HCT116 (cell line): ENCODE results near the gene PISD. TPM values are rescaled to one million over a fixed set of nuclear protein-coding genes. Genes with fewer than 3 reads are reported as not detected.

Experiments
- ATAC-seq: fragments of 200-7000 bp; cut with Tn5 transposase; 2 replicates; pipeline ENCODE4 v1.9.1; 2020; ENCODE audit warnings: mild to moderate bottlenecking, moderate library complexity
- BruUV-seq: library from RNA; stranded (reverse); fragments of 400-500 nt; replicated peaks from 2 replicates; lab custom pipeline; 2021; lab: Mats Ljungman, UMichigan
- CTCF ChIA-PET: fragments of 300-600 bp; sonication (Branson Sonifier 250); formaldehyde crosslinking; loops from one replicate; lab custom pipeline; 2021; ENCODE audit warnings: antibody characterized with exemption; lab: Charles Lee
- POLR2A ChIA-PET: fragments of 300-600, 350-600 bp; sonication (Branson Sonifier 250); formaldehyde crosslinking; loops from one replicate; lab custom pipeline; 2021; ENCODE audit warnings: antibody characterized with exemption; lab: Charles Lee
- RAD21 ChIA-PET, 2 experiments: fragments of 300-600 bp; sonication (Branson Sonifier 250); formaldehyde crosslinking; loops; one replicate each; lab custom pipeline; 2023; ENCODE audit warnings: low total read pairs in 2 of 2; ENCODE audit not compliant: uncharacterized antibody in 2 of 2, unreplicated experiment in 2 of 2, low non-redundant PET in 1 of 2; lab: Charles Lee
- DNase-seq: peaks from one replicate; pipeline ENCODE4 v3.0.0-alpha.2; 2010; ENCODE audit warnings: low read depth, low spot score
- H2AFZ ChIP-seq: fragments of 200-600 bp; shearing (Covaris generic), sonication (generic); 2 replicates; pipeline ENCODE4 v1.6.1; 2017; ENCODE audit warnings: low read depth, mixed run types, mixed read lengths, antibody characterized with exemption, low read length; ENCODE audit not compliant: poor library complexity, severe bottlenecking
- H3K27ac ChIP-seq: 2 replicates; pipeline ENCODE4 v1.5.1; 2012; ENCODE audit warnings: low read depth, low read length
- H3K27me3 ChIP-seq: fragments of 200-600 bp; sonication (generic); 2 replicates; pipeline ENCODE4 v1.6.1; 2016; ENCODE audit warnings: mixed run types, low read length, mixed read lengths; ENCODE audit not compliant: insufficient read depth
- H3K36me3 ChIP-seq, 2 experiments: fragments of 200-500 bp in 1 of 2; fragments of 200-600 bp in 1 of 2; sonication (Bioruptor generic) in 1 of 2; sonication (generic) in 1 of 2; 2 replicates each; pipeline versions ENCODE4 v1.5.1 to v1.6.1; 2014 to 2016; ENCODE audit warnings: low read length in 2 of 2, inconsistent platforms in 1 of 2, mixed read lengths in 1 of 2, mixed run types in 1 of 2; ENCODE audit not compliant: insufficient read depth in 2 of 2, control insufficient read depth in 1 of 2
- H3K4me1 ChIP-seq, 2 experiments: fragments of 200-600 bp in 1 of 2; sonication (generic) in 1 of 2; 2 replicates each; pipeline versions ENCODE4 v1.5.1 to v1.6.1; 2012 to 2017; ENCODE audit warnings: low read length in 2 of 2, inconsistent platforms in 1 of 2, mild to moderate bottlenecking in 1 of 2, mixed read lengths in 1 of 2, mixed run types in 1 of 2, moderate library complexity in 1 of 2; ENCODE audit not compliant: insufficient read depth in 2 of 2, control insufficient read depth in 1 of 2
- H3K4me2 ChIP-seq: fragments of 200-600 bp; sonication (generic); 2 replicates; pipeline ENCODE4 v1.6.1; 2017; ENCODE audit warnings: mixed run types, low read length, mixed read lengths
- H3K4me3 ChIP-seq, 2 experiments: fragments of 200-600 bp in 1 of 2; sonication (generic) in 1 of 2; replicated peaks in 1 of 2; 2 replicates each; pipeline ENCODE4 v1.5.1; 2011 to 2016; ENCODE audit warnings: low read length in 2 of 2, control low read depth in 1 of 2, low read depth in 1 of 2, mild to moderate bottlenecking in 1 of 2, mixed read lengths in 1 of 2, mixed run types in 1 of 2
- H3K79me2 ChIP-seq: fragments of 200-600 bp; sonication (generic); 2 replicates; pipeline ENCODE4 v1.6.1; 2017; ENCODE audit warnings: mild to moderate bottlenecking, mixed run types, low read length, moderate library complexity, mixed read lengths; ENCODE audit not compliant: insufficient read depth
- H3K9ac ChIP-seq: fragments of 200-600 bp; sonication (generic); 2 replicates; pipeline ENCODE4 v1.6.1; 2016; ENCODE audit warnings: low read length, mixed read lengths
- H3K9me2 ChIP-seq: fragments of 200-600 bp; sonication (generic), shearing (Covaris generic); 2 replicates; pipeline ENCODE4 v1.6.1; 2017; ENCODE audit warnings: mixed run types, mild to moderate bottlenecking, moderate library complexity; ENCODE audit not compliant: insufficient read depth
- H3K9me3 ChIP-seq, 2 experiments: fragments of 200-500 bp in 1 of 2; fragments of 200-600 bp in 1 of 2; sonication (Bioruptor generic) in 1 of 2; sonication (generic) in 1 of 2; 2 replicates each; pipeline ENCODE4 v1.6.1; 2014 to 2017; ENCODE audit warnings: low read length in 2 of 2, mixed read lengths in 2 of 2, inconsistent platforms in 1 of 2, low read depth in 1 of 2, mild to moderate bottlenecking in 1 of 2, mixed run types in 1 of 2, moderate library complexity in 1 of 2; ENCODE audit not compliant: control insufficient read depth in 1 of 2, insufficient read depth in 1 of 2
- H4K20me1 ChIP-seq: fragments of 200-600 bp; sonication (generic), shearing (Covaris generic); 2 replicates; pipeline ENCODE4 v1.6.1; 2017; ENCODE audit warnings: mixed run types, mild to moderate bottlenecking, moderate library complexity; ENCODE audit not compliant: insufficient read depth
- JUND ChIP-seq: IDR thresholded peaks from 2 replicates; pipeline ENCODE4 v1.6.1; 2012
- POLR2AphosphoS5 ChIP-seq: IDR thresholded peaks from 2 replicates; pipeline ENCODE4 v1.6.1; 2011; ENCODE audit warnings: mild to moderate bottlenecking, low read depth, low read length, moderate library complexity
- SIN3A ChIP-seq: IDR thresholded peaks from 2 replicates; pipeline ENCODE4 v1.6.1; 2012; ENCODE audit warnings: low read depth
- ZBTB33 ChIP-seq: IDR thresholded peaks from 2 replicates; pipeline ENCODE4 v1.6.1; 2011; ENCODE audit warnings: mild to moderate bottlenecking, low read length, moderate library complexity; ENCODE audit not compliant: insufficient replicate concordance; ENCODE audit errors: extremely low read depth
- intact Hi-C: fragments of 100-400 bp; cut with micrococcal nuclease; formaldehyde crosslinking; loops from 2 replicates; pipeline ENCODE4 v1.10.0; 2022
- total RNA-seq: library from RNA; stranded (reverse); gene quantifications from one replicate; pipeline ENCODE4 v1.2.1, GENCODE V29; 2021; ENCODE audit not compliant: unreplicated experiment

The PISD gene
- total RNA-seq, 1 experiment from 2014 or later, result 47.1 TPM

GRCh38 chr22:31605851-31606585, 56.0 kb downstream of the PISD start:
- Histone ChIP-seq H4K20me1 (no peaks in the 10 kb centered on the region), H3K9me3 (no peaks in the 10 kb centered on the region), H3K79me2 (no peaks in the 10 kb centered on the region), H3K4me1 (no peaks in the 10 kb centered on the region), H3K36me3 (0 out of 4 replicates have a peak, but pooled peaks cover 0 to 3% of the 10 kb centered on the region in 2 experiments), H3K27me3 (no peaks in the 10 kb centered on the region), H2AFZ (no peak overlapping the region), H3K4me3 (no peak overlapping the region), H3K4me2 (no peak overlapping the region), H3K9ac (no peak overlapping the region), H3K9me2 (no peaks in the 10 kb centered on the region), H3K27ac (no peak overlapping the region)
- POLR2A ChIA-PET, result no interaction called here
- ATAC-seq, result no peak
- no TSS peak for BruUV-seq
- intact Hi-C loops, result no loop called here
- TF ChIP-seq POLR2AphosphoS5 (no peak), ZBTB33 (no peak)
- no peak for DNase-seq
- RAD21 ChIA-PET, result no interaction called here
- CTCF ChIA-PET, result no interaction called here

- H3K9me2 ChIP-seq, result no peaks in the 10 kb centered on the region
- 0 out of 4 replicates have a peak, but pooled peaks cover 0 to 3% of the 10 kb centered on the region in 2 experiments for H3K36me3 ChIP-seq
- ATAC-seq, result no peak
- intact Hi-C loops, result no loop called here
- H3K79me2 ChIP-seq, result no peaks in the 10 kb centered on the region
- POLR2A ChIA-PET, result no interaction called here
- no peak overlapping the region for H3K4me3 ChIP-seq
- no peak overlapping the region for H2AFZ ChIP-seq
- no peak for DNase-seq
- no peak overlapping the region for H3K4me2 ChIP-seq
- H3K9me3 ChIP-seq, result no peaks in the 10 kb centered on the region
- no peaks in the 10 kb centered on the region for H3K4me1 ChIP-seq
- no peaks in the 10 kb centered on the region for H4K20me1 ChIP-seq
- TF ChIP-seq JUND (no peak), SIN3A (no peak), ZBTB33 (no peak)
- TF ChIP-seq, all 23 proteins: peak for 0
- ChIA-PET CTCF (no interaction called here), RAD21 (no interaction called here)
- Histone ChIP-seq H3K27ac (no peak overlapping the region), H3K27me3 (no peaks in the 10 kb centered on the region), H3K9ac (no peak overlapping the region)
- no TSS peak for BruUV-seq
These were observed 57.0 kb downstream of the PISD start for GRCh38 chr22:31604746-31605705.
